Measurements from ENCODE around the gene GAS1. TPM values are rescaled to one million over a fixed set of nuclear protein-coding genes. Genes with fewer than 3 reads are reported as not detected.

Gene GAS1
- total RNA-seq, 1 experiment from 2014 or later: 0.07 TPM

DNA sequence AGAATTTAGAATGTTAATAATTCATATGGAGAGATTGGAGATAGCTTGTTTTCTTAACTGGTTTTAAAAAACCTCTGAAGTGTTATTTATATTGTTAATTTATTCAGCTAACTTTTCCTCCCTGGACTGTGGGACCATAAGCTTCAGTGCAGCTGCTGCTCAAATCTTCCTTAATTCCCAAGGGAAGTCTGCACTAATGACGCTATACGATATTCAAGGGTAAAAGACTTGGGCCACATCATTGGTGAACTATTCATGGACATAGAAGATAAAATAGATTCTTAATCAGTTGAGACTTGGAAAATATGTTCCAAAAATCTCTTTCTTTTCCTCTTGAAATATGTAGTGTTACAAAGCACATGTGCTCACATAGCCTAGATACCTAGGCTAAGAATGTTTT lies 31.1 kb upstream of the GAS1 start:
- DNase-seq (ENCODE audit: low read depth, low spot score) (no peak), ATAC-seq (no peak)
- H3K4me3 ChIP-seq (replicated peaks in 1 of 2; ENCODE audit: low read depth in 1 of 2, low read length in 2 of 2): no peak overlapping the region
- H4K20me1 ChIP-seq (ENCODE audit: insufficient read depth): no peaks in the 10 kb centered on the region
- H3K9me2 ChIP-seq (ENCODE audit: insufficient read depth): no peaks in the 10 kb centered on the region
- CTCF ChIA-PET: no interaction called here
- intact Hi-C loops (cut with micrococcal nuclease): no loop called here
- no peaks in the 10 kb centered on the region for H3K4me1 ChIP-seq (ENCODE audit: control insufficient read depth in 1 of 2, insufficient read depth in 2 of 2, low read length in 2 of 2)
- BruUV-seq (replicated peaks): no TSS peak
- POLR2A ChIA-PET: no interaction called here
- H2AFZ ChIP-seq (ENCODE audit: low read depth, low read length, poor library complexity, severe bottlenecking): no peak overlapping the region
- H3K4me2 ChIP-seq (ENCODE audit: low read length): no peak overlapping the region
- no peaks in the 10 kb centered on the region for H3K79me2 ChIP-seq (ENCODE audit: insufficient read depth, low read length)
- RAD21 ChIA-PET (ENCODE audit: low non-redundant PET in 1 of 2, low total read pairs in 2 of 2, uncharacterized antibody in 2 of 2, unreplicated experiment in 2 of 2): no interaction called here
- H3K27ac ChIP-seq (ENCODE audit: low read depth, low read length): no peak overlapping the region
- H3K9me3 ChIP-seq (ENCODE audit: control insufficient read depth in 1 of 2, insufficient read depth in 1 of 2, low read depth in 1 of 2, low read length in 2 of 2): no peaks in the 10 kb centered on the region
- TF ChIP-seq EZH2phosphoT487 (IDR thresholded peaks at IDR 0.05; ENCODE audit: borderline replicate concordance) (no peak), YY1 (IDR thresholded peaks at IDR 0.05; ENCODE audit: extremely low read depth, insufficient replicate concordance, low read depth, low read length) (no peak), JUND (IDR thresholded peaks at IDR 0.05) (no peak), FOSL1 (IDR thresholded peaks at IDR 0.05; ENCODE audit: low read depth) (no peak)
- TF ChIP-seq, protein P1, sequence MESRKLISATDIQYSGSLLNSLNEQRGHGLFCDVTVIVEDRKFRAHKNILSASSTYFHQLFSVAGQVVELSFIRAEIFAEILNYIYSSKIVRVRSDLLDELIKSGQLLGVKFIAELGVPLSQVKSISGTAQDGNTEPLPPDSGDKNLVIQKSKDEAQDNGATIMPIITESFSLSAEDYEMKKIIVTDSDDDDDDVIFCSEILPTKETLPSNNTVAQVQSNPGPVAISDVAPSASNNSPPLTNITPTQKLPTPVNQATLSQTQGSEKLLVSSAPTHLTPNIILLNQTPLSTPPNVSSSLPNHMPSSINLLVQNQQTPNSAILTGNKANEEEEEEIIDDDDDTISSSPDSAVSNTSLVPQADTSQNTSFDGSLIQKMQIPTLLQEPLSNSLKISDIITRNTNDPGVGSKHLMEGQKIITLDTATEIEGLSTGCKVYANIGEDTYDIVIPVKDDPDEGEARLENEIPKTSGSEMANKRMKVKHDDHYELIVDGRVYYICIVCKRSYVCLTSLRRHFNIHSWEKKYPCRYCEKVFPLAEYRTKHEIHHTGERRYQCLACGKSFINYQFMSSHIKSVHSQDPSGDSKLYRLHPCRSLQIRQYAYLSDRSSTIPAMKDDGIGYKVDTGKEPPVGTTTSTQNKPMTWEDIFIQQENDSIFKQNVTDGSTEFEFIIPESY (IDR thresholded peaks at IDR 0.05; ENCODE audit: extremely low read depth, insufficient replicate concordance, low read length): no peak
- TF ChIP-seq, protein P2, sequence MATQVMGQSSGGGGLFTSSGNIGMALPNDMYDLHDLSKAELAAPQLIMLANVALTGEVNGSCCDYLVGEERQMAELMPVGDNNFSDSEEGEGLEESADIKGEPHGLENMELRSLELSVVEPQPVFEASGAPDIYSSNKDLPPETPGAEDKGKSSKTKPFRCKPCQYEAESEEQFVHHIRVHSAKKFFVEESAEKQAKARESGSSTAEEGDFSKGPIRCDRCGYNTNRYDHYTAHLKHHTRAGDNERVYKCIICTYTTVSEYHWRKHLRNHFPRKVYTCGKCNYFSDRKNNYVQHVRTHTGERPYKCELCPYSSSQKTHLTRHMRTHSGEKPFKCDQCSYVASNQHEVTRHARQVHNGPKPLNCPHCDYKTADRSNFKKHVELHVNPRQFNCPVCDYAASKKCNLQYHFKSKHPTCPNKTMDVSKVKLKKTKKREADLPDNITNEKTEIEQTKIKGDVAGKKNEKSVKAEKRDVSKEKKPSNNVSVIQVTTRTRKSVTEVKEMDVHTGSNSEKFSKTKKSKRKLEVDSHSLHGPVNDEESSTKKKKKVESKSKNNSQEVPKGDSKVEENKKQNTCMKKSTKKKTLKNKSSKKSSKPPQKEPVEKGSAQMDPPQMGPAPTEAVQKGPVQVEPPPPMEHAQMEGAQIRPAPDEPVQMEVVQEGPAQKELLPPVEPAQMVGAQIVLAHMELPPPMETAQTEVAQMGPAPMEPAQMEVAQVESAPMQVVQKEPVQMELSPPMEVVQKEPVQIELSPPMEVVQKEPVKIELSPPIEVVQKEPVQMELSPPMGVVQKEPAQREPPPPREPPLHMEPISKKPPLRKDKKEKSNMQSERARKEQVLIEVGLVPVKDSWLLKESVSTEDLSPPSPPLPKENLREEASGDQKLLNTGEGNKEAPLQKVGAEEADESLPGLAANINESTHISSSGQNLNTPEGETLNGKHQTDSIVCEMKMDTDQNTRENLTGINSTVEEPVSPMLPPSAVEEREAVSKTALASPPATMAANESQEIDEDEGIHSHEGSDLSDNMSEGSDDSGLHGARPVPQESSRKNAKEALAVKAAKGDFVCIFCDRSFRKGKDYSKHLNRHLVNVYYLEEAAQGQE (IDR thresholded peaks at IDR 0.05; ENCODE audit: low read depth): no peak
- H3K36me3 ChIP-seq (ENCODE audit: control insufficient read depth in 1 of 2, insufficient read depth in 2 of 2, low read length in 2 of 2): no peaks in the 10 kb centered on the region
- H3K27me3 ChIP-seq (ENCODE audit: insufficient read depth, low read length): peaks cover 76% of the 10 kb centered on the region
- H3K9ac ChIP-seq (ENCODE audit: low read length): no peak overlapping the region

Data from HCT116 (cell line).